IMR-90 (cell line): ENCODE results near the gene ZNRD2.

Source experiments
- BHLHE40 ChIP-seq: fragments of 150-350 bp; IDR thresholded peaks from 2 replicates; pipeline ENCODE4 v1.6.1; 2016; ENCODE audit warnings: mild to moderate bottlenecking, low read depth, low read length
- CHD1 ChIP-seq: IDR thresholded peaks from 2 replicates; pipeline ENCODE4 v1.6.1; 2012; ENCODE audit warnings: low read depth, low read length, improper control_type of control experiment
- CTCF ChIP-seq: conservative IDR thresholded peaks from 2 replicates; pipeline ENCODE4 v1.5.1; 2012; ENCODE audit warnings: mild to moderate bottlenecking, low read depth, low read length, improper control_type of control experiment
- ELK1 ChIP-seq: fragments of 150-350 bp; IDR thresholded peaks from 2 replicates; pipeline ENCODE4 v1.6.1; 2016; ENCODE audit warnings: low read depth, mild to moderate bottlenecking, low read length, moderate library complexity, borderline replicate concordance
- FOS ChIP-seq: fragments of 150-350 bp; IDR thresholded peaks from 2 replicates; pipeline ENCODE4 v1.6.1; 2016; ENCODE audit warnings: low read depth, low read length
- MAFK ChIP-seq: IDR thresholded peaks from 2 replicates; pipeline ENCODE4 v1.6.1; 2012; ENCODE audit warnings: low read depth, low read length, improper control_type of control experiment
- NFE2L2 ChIP-seq: fragments of 150-350 bp; IDR thresholded peaks from 2 replicates; pipeline ENCODE4 v1.6.1; 2016; ENCODE audit warnings: low read depth, mild to moderate bottlenecking, low read length
- POLR2A ChIP-seq: IDR thresholded peaks from 2 replicates; pipeline ENCODE4 v1.6.1; 2012; ENCODE audit warnings: mild to moderate bottlenecking, low read depth, low read length
- RAD21 ChIP-seq: IDR thresholded peaks from 2 replicates; pipeline ENCODE4 v1.6.1; 2012; ENCODE audit warnings: low read length, improper control_type of control experiment
- RCOR1 ChIP-seq: IDR thresholded peaks from 2 replicates; pipeline ENCODE4 v1.6.1; 2012; ENCODE audit warnings: mild to moderate bottlenecking, low read length, improper control_type of control experiment; ENCODE audit not compliant: insufficient replicate concordance
- RFX5 ChIP-seq: IDR thresholded peaks from 2 replicates; pipeline ENCODE4 v1.8.0; 2012; ENCODE audit warnings: low read depth, mild to moderate bottlenecking, low read length, moderate library complexity
- SMC3 ChIP-seq: fragments of 150-350 bp; IDR thresholded peaks from 2 replicates; pipeline ENCODE4 v1.6.1; 2016; ENCODE audit warnings: low read depth, mild to moderate bottlenecking, antibody characterized with exemption, low read length, moderate library complexity

DNA sequence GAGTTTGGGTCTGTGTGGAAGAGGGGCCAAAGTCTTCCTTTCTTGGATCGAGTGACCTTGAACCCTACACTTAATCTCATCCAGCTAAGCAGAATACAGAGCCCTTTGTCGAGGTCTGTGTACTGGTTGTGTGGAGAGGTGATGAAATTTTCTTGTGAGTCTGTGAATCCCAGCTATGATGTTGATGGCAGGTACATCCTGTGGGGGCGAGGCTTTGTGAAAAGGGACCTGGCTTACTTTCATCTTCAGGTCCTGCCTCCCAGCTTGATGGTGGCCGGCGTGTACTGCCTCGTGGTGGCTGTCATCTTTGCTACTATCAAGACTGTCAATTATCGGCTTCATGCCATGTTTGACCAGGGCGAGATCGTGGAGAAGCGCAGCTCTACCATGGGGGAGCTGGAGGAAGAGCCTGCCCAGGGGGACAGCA, 46.3 kb downstream of the ZNRD2 start:
- TF ChIP-seq POLR2A (no peak), CTCF (no peak), RAD21 (no peak), ELK1 (no peak), RFX5 (no peak), MAFK (no peak), SMC3 (no peak), BHLHE40 (no peak), NFE2L2 (no peak), CHD1 (no peak), FOS (no peak), RCOR1 (no peak)
